Breast epithelium (tissue), 4 donors: ENCODE results near the gene TMEM163. TPM values are rescaled to one million over a fixed set of nuclear protein-coding genes. Genes with fewer than 3 reads are reported as not detected.
A peak's percentile ranks its signal among the peaks of the same experiment; 100 is the strongest.

Experiments
- DNase-seq, 2 donors: peaks; one replicate each; pipeline ENCODE4 v3.0.0-alpha.2; 2019; ENCODE audit warnings: low spot score in 2 of 2
- H3K27ac ChIP-seq, 2 donors: fragments of 200-600 bp; sonication (generic) in 1 of 2; one replicate each; pipeline ENCODE4 v1.5.1; 2016 to 2019; ENCODE audit warnings: mild to moderate bottlenecking in 1 of 2
- H3K27me3 ChIP-seq, 2 donors: fragments of 200-600 bp; sonication (generic) in 1 of 2; one replicate each; pipeline versions ENCODE4 v1.5.1 to v1.6.0; 2017 to 2019; ENCODE audit warnings: control low read depth in 1 of 2, mild to moderate bottlenecking in 1 of 2
- H3K36me3 ChIP-seq: fragments of 200-600 bp; one replicate; pipeline ENCODE4 v1.5.1; 2019
- H3K4me1 ChIP-seq, 2 donors: fragments of 200-600 bp; sonication (generic); one replicate each; pipeline ENCODE4 v1.5.1; 2016 to 2019; ENCODE audit warnings: control low read depth in 1 of 2
- H3K4me3 ChIP-seq, 3 donors: fragments of 200-600 bp; sonication (generic); 1 replicate in 2 of 3; 2 replicates in 1 of 3; pipeline ENCODE4 v1.5.1; 2016 to 2019; ENCODE audit warnings: mild to moderate bottlenecking in 3 of 3, moderate library complexity in 2 of 3
- H3K9me3 ChIP-seq, 2 donors: fragments of 200-600 bp; sonication (generic) in 1 of 2; one replicate each; pipeline ENCODE4 v1.5.1; 2016 to 2019; ENCODE audit warnings: control low read depth in 1 of 2
- CTCF ChIP-seq, 3 donors: fragments of 450-650 bp; IDR thresholded peaks; one replicate each; pipeline ENCODE4 v1.5.1; 2016 to 2017; ENCODE audit warnings: antibody characterized with exemption in 3 of 3, mild to moderate bottlenecking in 3 of 3, moderate library complexity in 3 of 3
- POLR2A ChIP-seq: fragments of 450-650 bp; IDR thresholded peaks from one replicate; pipeline ENCODE4 v1.6.1; 2016; ENCODE audit warnings: antibody characterized with exemption, mild to moderate bottlenecking, moderate library complexity
- POLR2AphosphoS5 ChIP-seq, 3 donors: sonication (generic); formaldehyde crosslinking; IDR thresholded peaks; one replicate each; pipeline ENCODE4 v1.6.1; 2017; ENCODE audit warnings: antibody characterized with exemption in 3 of 3
- intact Hi-C: fragments of 100-400 bp; cut with DNase I; formaldehyde crosslinking; loops from one replicate; pipeline ENCODE4 v1.15.1; 2023; ENCODE audit warnings: low total_unique reads
- total RNA-seq, 3 donors: library from RNA; depleted of rRNA; stranded (reverse); fragments of >200 nt; gene quantifications; one replicate each; pipeline ENCODE4 v1.1.0, GENCODE V29; 2016

TMEM163 gene
- total RNA-seq, 3 donors from 2014 or later = 0.32 to 1.5 (median 0.66) TPM

DNA sequence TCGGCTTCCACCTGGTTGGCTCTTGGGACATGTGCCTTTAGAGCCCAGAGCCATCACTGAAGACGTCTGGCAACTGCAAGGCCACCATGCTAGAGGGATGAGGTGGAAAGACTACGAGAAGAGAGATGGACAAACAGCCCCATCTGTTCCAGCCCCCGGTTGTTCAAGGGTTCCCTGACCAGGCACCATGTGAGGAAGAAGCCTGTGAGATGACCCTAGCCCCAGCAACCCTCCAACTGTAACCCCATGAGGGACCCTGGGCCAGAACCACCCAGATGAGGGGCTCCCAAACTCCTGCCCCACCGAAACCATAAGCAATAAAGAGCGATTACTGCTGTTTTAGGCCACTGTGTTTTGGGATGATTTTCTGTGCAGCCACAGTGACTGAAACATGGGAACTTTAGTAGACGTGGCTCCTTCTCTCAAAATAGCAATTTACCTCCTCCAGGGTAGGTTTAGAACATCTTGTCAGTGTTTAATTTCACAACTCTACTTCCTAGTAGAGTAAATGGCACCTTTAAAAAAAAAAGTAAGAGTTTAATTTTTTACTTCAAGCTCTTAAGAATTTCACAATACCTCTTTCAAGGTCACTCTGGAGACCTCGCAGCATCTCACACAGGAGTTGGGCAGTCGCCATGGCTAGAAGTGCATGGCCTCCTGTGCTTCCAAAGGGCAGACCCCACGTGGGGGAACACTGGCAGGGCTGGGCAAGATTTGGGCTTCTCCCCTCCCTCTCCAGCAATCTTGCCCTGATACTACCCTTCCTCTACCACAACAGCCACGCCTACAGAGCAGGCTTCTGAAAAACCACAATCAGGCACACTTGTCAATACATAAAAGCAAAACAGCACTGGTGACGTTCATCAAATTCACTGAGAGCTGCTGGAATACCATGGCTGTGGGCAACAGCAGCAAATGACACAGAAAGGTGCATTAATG lies 48.8 kb downstream of the TMEM163 start:
- Histone ChIP-seq H3K27me3 (no peaks in the 10 kb centered on the region), H3K36me3 (no peaks in the 10 kb centered on the region), H3K27ac (no peak overlapping the region), H3K9me3 (no peaks in the 10 kb centered on the region), H3K4me3 (no peak overlapping the region), H3K4me1 (no peaks in the 10 kb centered on the region)
- intact Hi-C loops = no loop called here
- DNase-seq = no peak
- no peak for TF ChIP-seq POLR2AphosphoS5 (IDR thresholded peaks at IDR 0.05)
- no peak for TF ChIP-seq POLR2A
- TF ChIP-seq CTCF (IDR thresholded peaks at IDR 0.05) = no peak

DNA sequence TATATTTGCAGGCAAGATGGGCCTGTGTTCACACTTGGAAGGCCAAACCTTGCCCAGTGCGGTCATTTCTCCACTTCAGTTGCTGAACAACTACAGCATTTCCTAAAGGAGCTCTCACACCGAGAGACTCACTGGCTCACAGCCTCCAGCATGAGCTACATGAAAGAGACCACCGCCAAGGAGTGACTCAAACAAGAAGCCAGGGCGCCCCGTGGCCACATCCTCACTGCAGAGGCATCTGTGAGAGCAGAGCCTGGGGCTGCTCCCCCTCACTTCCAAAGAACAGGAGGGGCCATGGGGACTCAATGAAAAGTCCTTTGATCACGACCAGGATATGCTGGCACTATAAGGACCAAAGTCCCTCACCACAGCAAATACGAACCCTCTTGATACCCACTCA lies 50.0 kb downstream of the TMEM163 start:
- Histone ChIP-seq H3K4me1 (no peaks in the 10 kb centered on the region), H3K4me3 (no peak overlapping the region), H3K27ac (no peak overlapping the region), H3K27me3 (no peaks in the 10 kb centered on the region), H3K9me3 (no peaks in the 10 kb centered on the region), H3K36me3 (no peaks in the 10 kb centered on the region)
- peak in 1 of 2 donors; percentile 24 for DNase-seq
- TF ChIP-seq POLR2A (no peak), POLR2AphosphoS5 (IDR thresholded peaks at IDR 0.05) (no peak)
- intact Hi-C loops = no loop called here

- intact Hi-C loops = no loop called here
Observed at GRCh38 chr2:134667541-134667940, 51.3 kb downstream of the TMEM163 start.

DNA sequence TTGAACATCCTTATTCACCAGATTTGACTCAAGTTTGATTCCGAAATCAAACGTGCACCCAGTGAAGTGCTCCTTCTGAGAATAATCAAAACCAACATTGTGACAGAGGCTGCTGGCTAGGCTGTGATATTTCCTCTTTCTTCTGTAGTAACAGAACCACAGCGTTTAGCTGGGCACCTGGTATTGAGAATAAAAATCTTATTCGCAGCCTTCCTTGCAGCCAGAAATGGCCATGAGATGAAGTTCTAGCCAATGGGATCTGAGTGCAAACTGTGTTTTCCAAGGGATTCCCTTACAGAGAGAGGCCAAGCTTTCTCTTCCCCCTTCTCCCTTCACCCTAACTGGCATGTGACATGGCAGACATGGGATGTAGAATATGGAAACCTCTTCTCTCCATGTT lies 51.7 kb downstream of the TMEM163 start:
- H3K36me3 ChIP-seq = no peaks in the 10 kb centered on the region
- no peak overlapping the region for H3K4me3 ChIP-seq
- no peak for DNase-seq
- no peaks in the 10 kb centered on the region for H3K27me3 ChIP-seq
- TF ChIP-seq POLR2AphosphoS5 (IDR thresholded peaks at IDR 0.05) = no peak
- no peak for TF ChIP-seq POLR2A
- no peak for TF ChIP-seq CTCF (IDR thresholded peaks at IDR 0.05)
- H3K9me3 ChIP-seq = no peaks in the 10 kb centered on the region
- H3K27ac ChIP-seq = no peak overlapping the region
- intact Hi-C loops = no loop called here
- no peaks in the 10 kb centered on the region for H3K4me1 ChIP-seq

More at GRCh38 chr2:134667541-134667940, 51.3 kb downstream of the TMEM163 start:
- Histone ChIP-seq H3K36me3 (no peaks in the 10 kb centered on the region), H3K27me3 (no peaks in the 10 kb centered on the region), H3K4me3 (no peak overlapping the region), H3K9me3 (no peaks in the 10 kb centered on the region), H3K4me1 (no peaks in the 10 kb centered on the region), H3K27ac (no peak overlapping the region)
- TF ChIP-seq POLR2AphosphoS5 (IDR thresholded peaks at IDR 0.05) (no peak), CTCF (IDR thresholded peaks at IDR 0.05) (no peak), POLR2A (no peak)
- DNase-seq = no peak

DNA sequence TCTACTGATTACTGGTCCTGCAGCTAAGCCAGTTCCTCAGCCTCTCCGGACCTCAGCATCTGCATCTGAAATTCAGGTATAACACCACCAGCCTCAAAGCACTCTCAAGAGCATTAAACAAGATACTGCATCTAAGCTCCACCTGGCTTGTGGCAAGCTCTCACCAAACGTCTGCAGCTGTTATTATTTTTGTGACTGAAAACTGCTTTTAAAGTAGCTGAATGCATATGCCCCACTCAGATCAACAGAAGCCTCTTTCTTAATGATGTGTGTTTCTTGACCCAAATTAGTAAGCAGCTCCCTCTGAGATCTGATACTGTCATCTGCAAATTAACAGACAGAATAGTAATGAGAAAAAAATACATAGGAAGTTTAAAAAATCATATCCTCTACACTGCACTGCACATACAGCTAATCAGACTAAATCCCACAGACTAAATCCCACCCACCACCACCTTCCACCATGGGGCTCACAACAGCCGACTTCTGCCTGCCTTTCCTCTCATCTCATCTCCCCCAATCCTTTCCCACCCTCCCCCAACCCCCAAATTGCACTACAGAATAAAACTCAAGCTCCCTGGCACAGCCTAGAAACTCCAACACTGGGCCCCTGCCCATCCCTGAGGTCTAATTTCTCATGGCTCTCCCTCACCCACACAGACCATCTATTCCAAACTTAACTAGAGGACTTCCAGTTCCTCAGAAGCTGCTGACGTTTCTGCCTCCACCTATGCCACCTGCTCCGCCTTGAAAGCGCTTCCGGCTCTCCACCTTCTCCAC lies 52.9 kb downstream of the TMEM163 start:
- no peak overlapping the region for H3K27ac ChIP-seq
- no peak for DNase-seq
- no peak overlapping the region for H3K4me3 ChIP-seq
- no peaks in the 10 kb centered on the region for H3K4me1 ChIP-seq
- no peaks in the 10 kb centered on the region for H3K27me3 ChIP-seq
- intact Hi-C loops = no loop called here
- TF ChIP-seq POLR2AphosphoS5 (IDR thresholded peaks at IDR 0.05) = no peak
- no peak for TF ChIP-seq POLR2A
- TF ChIP-seq CTCF (IDR thresholded peaks at IDR 0.05) = no peak
- H3K36me3 ChIP-seq = no peaks in the 10 kb centered on the region
- no peaks in the 10 kb centered on the region for H3K9me3 ChIP-seq
